Ectodermal cell (in vitro differentiated cells): ENCODE measurements around the gene DPYSL3.

Source experiments
- H3K27ac ChIP-seq: 2 replicates; pipeline ENCODE4 v1.7.0; 2013; ENCODE audit warnings: mild to moderate bottlenecking, low read depth, low read length; ENCODE audit not compliant: insufficient read depth, poor library complexity, severe bottlenecking
- H3K27me3 ChIP-seq: 2 replicates; pipeline ENCODE4 v1.7.0; 2013; ENCODE audit warnings: mild to moderate bottlenecking, low read length; ENCODE audit not compliant: insufficient read depth, control insufficient read depth, poor library complexity, severe bottlenecking
- H3K36me3 ChIP-seq: one replicate; pipeline ENCODE4 v1.7.0; 2013; ENCODE audit warnings: low read length; ENCODE audit not compliant: control insufficient read depth, insufficient read depth
- H3K4me1 ChIP-seq: one replicate; pipeline ENCODE4 v1.7.0; 2013; ENCODE audit warnings: low read length; ENCODE audit not compliant: control insufficient read depth, insufficient read depth
- H3K4me3 ChIP-seq: 2 replicates; pipeline ENCODE4 v1.7.0; 2013; ENCODE audit warnings: low read depth, low read length, control low read depth; ENCODE audit not compliant: insufficient read depth
- H3K9me3 ChIP-seq: 2 replicates; pipeline ENCODE4 v1.7.0; 2013; ENCODE audit warnings: mild to moderate bottlenecking, low read length, moderate library complexity; ENCODE audit not compliant: control insufficient read depth
- WGBS, 2 experiments: methylation state at CpG; one replicate each; pipeline ENCODE4 v1.1.7; 2013; ENCODE audit warnings: missing lambda C conversion rate in 2 of 2; 5-methylcytosine and 5-hydroxymethylcytosine counted together

DPYSL3 gene

GRCh38 chr5:147442224-147442623, 67.6 kb downstream of the DPYSL3 start:
- peaks cover 42% of the 10 kb centered on the region for H3K4me1 ChIP-seq
- 88 to 90% methylated on average over 6 of the region's 6 CpGs for WGBS, 2 experiments
- H3K27me3 ChIP-seq: no peaks in the 10 kb centered on the region
- peaks cover 5% of the 10 kb centered on the region for H3K36me3 ChIP-seq
- no peak overlapping the region for H3K27ac ChIP-seq
- H3K9me3 ChIP-seq: no peaks in the 10 kb centered on the region
- H3K4me3 ChIP-seq: no peak overlapping the region

- Histone ChIP-seq H3K9me3 (no peaks in the 10 kb centered on the region), H3K4me3 (no peak overlapping the region), H3K4me1 (peaks cover 35% of the 10 kb centered on the region), H3K36me3 (no peaks in the 10 kb centered on the region), H3K27ac (no peak overlapping the region), H3K27me3 (no peaks in the 10 kb centered on the region)
- WGBS, 2 experiments: 74 to 87% methylated on average over 3 of the region's 3 CpGs
These were observed 68.6 kb downstream of the DPYSL3 start for GRCh38 chr5:147441191-147441695.

- Histone ChIP-seq H3K9me3 (no peaks in the 10 kb centered on the region), H3K4me3 (no peak overlapping the region), H3K36me3 (no peaks in the 10 kb centered on the region), H3K4me1 (peaks cover 50% of the 10 kb centered on the region), H3K27me3 (no peaks in the 10 kb centered on the region), H3K27ac (no peak overlapping the region)
- WGBS, 2 experiments: 88 to 97% methylated on average over 2 of the region's 2 CpGs
These were observed 70.6 kb downstream of the DPYSL3 start for GRCh38 chr5:147439254-147439653.

GRCh38 chr5:147437161-147437596, 72.7 kb downstream of the DPYSL3 start:
- Histone ChIP-seq H3K27me3 (no peaks in the 10 kb centered on the region), H3K4me3 (no peak overlapping the region), H3K9me3 (no peaks in the 10 kb centered on the region), H3K27ac (peak overlapping the region; percentile 60), H3K4me1 (peaks cover 62% of the 10 kb centered on the region), H3K36me3 (no peaks in the 10 kb centered on the region)
- WGBS, 2 experiments: 24 to 31% methylated on average over 6 of the region's 6 CpGs

GRCh38 chr5:147436596-147436995, 73.3 kb downstream of the DPYSL3 start:
- WGBS, 2 experiments: 83 to 87% methylated on average over 2 of the region's 3 CpGs
- no peaks in the 10 kb centered on the region for H3K27me3 ChIP-seq
- no peaks in the 10 kb centered on the region for H3K9me3 ChIP-seq
- H3K27ac ChIP-seq: no peak overlapping the region
- peaks cover 57% of the 10 kb centered on the region for H3K4me1 ChIP-seq
- no peak overlapping the region for H3K4me3 ChIP-seq
- H3K36me3 ChIP-seq: no peaks in the 10 kb centered on the region

GRCh38 chr5:147434049-147434448, 75.8 kb downstream of the DPYSL3 start:
- Histone ChIP-seq H3K4me3 (no peak overlapping the region), H3K27me3 (no peaks in the 10 kb centered on the region), H3K36me3 (no peaks in the 10 kb centered on the region), H3K4me1 (peaks cover 46% of the 10 kb centered on the region), H3K9me3 (no peaks in the 10 kb centered on the region), H3K27ac (no peak overlapping the region)
- WGBS, 2 experiments: 85 to 93% methylated on average over 3 of the region's 3 CpGs

- H3K27ac ChIP-seq: no peak overlapping the region
- no peak overlapping the region for H3K4me3 ChIP-seq
- no peaks in the 10 kb centered on the region for H3K27me3 ChIP-seq
- no peaks in the 10 kb centered on the region for H3K36me3 ChIP-seq
- WGBS, 2 experiments: 90 to 93% methylated on average over 4 of the region's 4 CpGs
- peaks cover 32% of the 10 kb centered on the region for H3K4me1 ChIP-seq
- H3K9me3 ChIP-seq: no peaks in the 10 kb centered on the region
These were observed 77.5 kb downstream of the DPYSL3 start for GRCh38 chr5:147432323-147432722.

- 90 to 93% methylated on average over 3 of the region's 3 CpGs for WGBS, 2 experiments
- no peaks in the 10 kb centered on the region for H3K36me3 ChIP-seq
- no peaks in the 10 kb centered on the region for H3K9me3 ChIP-seq
- no peak overlapping the region for H3K27ac ChIP-seq
- H3K4me3 ChIP-seq: no peak overlapping the region
- H3K27me3 ChIP-seq: no peaks in the 10 kb centered on the region
- peaks cover 32% of the 10 kb centered on the region for H3K4me1 ChIP-seq
These were observed 78.3 kb downstream of the DPYSL3 start for GRCh38 chr5:147431586-147431985.

- no peak overlapping the region for H3K27ac ChIP-seq
- no peaks in the 10 kb centered on the region for H3K27me3 ChIP-seq
- peaks cover 25% of the 10 kb centered on the region for H3K4me1 ChIP-seq
- no peak overlapping the region for H3K4me3 ChIP-seq
- H3K9me3 ChIP-seq: no peaks in the 10 kb centered on the region
- H3K36me3 ChIP-seq: no peaks in the 10 kb centered on the region
- WGBS, 2 experiments: 100% methylated on average over 2 of the region's 2 CpGs; no CpG with 5 or more reads in 1 of the 2 experiments
These were observed 79.2 kb downstream of the DPYSL3 start for GRCh38 chr5:147430628-147431027.

- H3K4me3 ChIP-seq: no peak overlapping the region
- no peaks in the 10 kb centered on the region for H3K27me3 ChIP-seq
- no peak overlapping the region for H3K27ac ChIP-seq
- 98 to 100% methylated on average over 1 of the region's 1 CpG for whole genome bisulfite sequencing, 2 experiments
- H3K4me1 ChIP-seq: peaks cover 6% of the 10 kb centered on the region
- H3K36me3 ChIP-seq: peaks cover 19% of the 10 kb centered on the region
- H3K9me3 ChIP-seq: no peaks in the 10 kb centered on the region
These were observed 82.1 kb downstream of the DPYSL3 start for GRCh38 chr5:147427521-147428401.
